H9 (cell line): ENCODE data around the gene ACER1. TPM values are rescaled to one million over a fixed set of nuclear protein-coding genes. Genes with fewer than 3 reads are reported as not detected.
A peak's percentile ranks its signal among the peaks of the same experiment; 100 is the strongest.

ENCODE experiments used
- DNase-seq: peaks from one replicate; pipeline ENCODE4 v3.0.0-alpha.2; 2017
- H2AFZ ChIP-seq: one replicate; pipeline ENCODE4 v1.6.1; 2013; ENCODE audit warnings: mild to moderate bottlenecking, low read length, control low read depth, moderate library complexity
- H2AK5ac ChIP-seq: 2 replicates; pipeline ENCODE4 v1.6.1; 2013; ENCODE audit warnings: low read length, control low read depth, mixed read lengths; ENCODE audit not compliant: insufficient read length
- H2BK120ac ChIP-seq: one replicate; pipeline ENCODE4 v1.6.1; 2013; ENCODE audit warnings: low read depth, mild to moderate bottlenecking, low read length, control low read depth, inconsistent platforms; ENCODE audit not compliant: poor library complexity, severe bottlenecking
- H2BK12ac ChIP-seq: 2 replicates; pipeline ENCODE4 v1.6.1; 2013; ENCODE audit warnings: low read length, control low read depth, mixed read lengths, low read depth; ENCODE audit not compliant: insufficient read length
- H2BK15ac ChIP-seq: 2 replicates; pipeline ENCODE4 v1.6.1; 2013; ENCODE audit warnings: low read depth, low read length, control low read depth
- H2BK20ac ChIP-seq: one replicate; pipeline ENCODE4 v1.6.1; 2013; ENCODE audit warnings: low read depth, mild to moderate bottlenecking, low read length, control low read depth, inconsistent platforms; ENCODE audit not compliant: poor library complexity, severe bottlenecking
- H2BK5ac ChIP-seq: 2 replicates; pipeline ENCODE4 v1.6.1; 2013; ENCODE audit warnings: low read length, control low read depth, mixed read lengths; ENCODE audit not compliant: insufficient read length
- H3K14ac ChIP-seq: 2 replicates; pipeline ENCODE4 v1.6.1; 2013; ENCODE audit warnings: low read length, control low read depth; ENCODE audit not compliant: insufficient read depth
- H3K18ac ChIP-seq: 2 replicates; pipeline ENCODE4 v1.6.1; 2013; ENCODE audit warnings: low read depth, mild to moderate bottlenecking, mixed read lengths, low read length, control low read depth; ENCODE audit not compliant: insufficient read length
- H3K23ac ChIP-seq: 2 replicates; pipeline ENCODE4 v1.6.1; 2013; ENCODE audit warnings: low read length, control low read depth, mixed read lengths, low read depth; ENCODE audit not compliant: insufficient read length
- H3K23me2 ChIP-seq: 2 replicates; pipeline ENCODE4 v1.6.1; 2013; ENCODE audit warnings: low read depth, mild to moderate bottlenecking, mixed read lengths, low read length, control low read depth; ENCODE audit not compliant: insufficient read length, poor library complexity, severe bottlenecking
- H3K27ac ChIP-seq: 2 replicates; pipeline ENCODE4 v1.5.1; 2013; ENCODE audit warnings: low read length, control low read depth, mixed read lengths, low read depth; ENCODE audit not compliant: insufficient read length
- H3K27me3 ChIP-seq: 2 replicates; pipeline ENCODE4 v1.6.1; 2013; ENCODE audit warnings: low read length, control low read depth, inconsistent platforms; ENCODE audit not compliant: insufficient read depth
- H3K4ac ChIP-seq: 2 replicates; pipeline ENCODE4 v1.6.1; 2013; ENCODE audit warnings: low read depth, mild to moderate bottlenecking, control low read depth, inconsistent platforms, low read length, moderate library complexity
- H3K4me1 ChIP-seq: 2 replicates; pipeline ENCODE4 v1.6.1; 2013; ENCODE audit warnings: low read length, control low read depth, inconsistent platforms; ENCODE audit not compliant: insufficient read depth
- H3K4me2 ChIP-seq: 2 replicates; pipeline ENCODE4 v1.6.1; 2013; ENCODE audit warnings: low read length, control low read depth, mixed read lengths; ENCODE audit not compliant: insufficient read length, insufficient read depth
- H3K56ac ChIP-seq: 2 replicates; pipeline ENCODE4 v1.6.1; 2013; ENCODE audit warnings: low read depth, mild to moderate bottlenecking, mixed read lengths, low read length, control low read depth; ENCODE audit not compliant: insufficient read length
- H3K79me1 ChIP-seq: 2 replicates; pipeline ENCODE4 v1.6.1; 2013; ENCODE audit warnings: low read depth, mild to moderate bottlenecking, moderate library complexity, low read length, control low read depth, inconsistent platforms; ENCODE audit not compliant: insufficient read depth, poor library complexity, severe bottlenecking
- H3K79me2 ChIP-seq: 2 replicates; pipeline ENCODE4 v1.6.1; 2013; ENCODE audit warnings: low read length, control low read depth, inconsistent platforms; ENCODE audit not compliant: insufficient read depth
- H3K9ac ChIP-seq: 2 replicates; pipeline ENCODE4 v1.6.1; 2013; ENCODE audit warnings: low read length, control low read depth, mixed read lengths; ENCODE audit not compliant: insufficient read length; ENCODE audit errors: extremely low read depth
- H3K9me3 ChIP-seq: one replicate; pipeline ENCODE4 v1.6.1; 2013; ENCODE audit warnings: low read depth, low read length, inconsistent platforms; ENCODE audit not compliant: control insufficient read depth
- H3T11ph ChIP-seq: one replicate; pipeline ENCODE4 v1.6.1; 2013; ENCODE audit warnings: mild to moderate bottlenecking, low read length, control low read depth, inconsistent platforms
- H4K20me1 ChIP-seq: one replicate; pipeline ENCODE4 v1.6.1; 2013; ENCODE audit not compliant: control insufficient read depth, insufficient read length, insufficient read depth
- H4K5ac ChIP-seq: 2 replicates; pipeline ENCODE4 v1.6.1; 2013; ENCODE audit warnings: low read depth, mild to moderate bottlenecking, mixed read lengths, low read length, control low read depth; ENCODE audit not compliant: insufficient read length
- H4K8ac ChIP-seq: replicated peaks from 2 replicates; pipeline ENCODE4 v1.6.1; 2013; ENCODE audit warnings: low read length, control low read depth, mixed read lengths, low read depth; ENCODE audit not compliant: insufficient read length
- H4K91ac ChIP-seq: 2 replicates; pipeline ENCODE4 v1.6.1; 2013; ENCODE audit warnings: low read depth, mild to moderate bottlenecking, moderate library complexity, mixed read lengths, low read length, control low read depth; ENCODE audit not compliant: insufficient read length
- H3K27ac Mint-ChIP-seq, 3 experiments: 2 replicates in 2 of 3; 3 replicates in 1 of 3; pipeline ENCODE4 v1.8.0; 2020 to 2021; ENCODE audit warnings: mixed read lengths in 3 of 3, mild to moderate bottlenecking in 1 of 3, moderate library complexity in 1 of 3
- H3K27me3 Mint-ChIP-seq: 2 replicates; pipeline ENCODE4 v1.8.0; 2021; ENCODE audit warnings: low read depth, mild to moderate bottlenecking, moderate library complexity, mixed read lengths
- H3K36me3 Mint-ChIP-seq, 3 experiments: 2 replicates in 2 of 3; 3 replicates in 1 of 3; pipeline ENCODE4 v1.8.0; 2020 to 2021; ENCODE audit warnings: low read depth in 3 of 3, mixed read lengths in 3 of 3; ENCODE audit not compliant: insufficient read depth in 1 of 3
- H3K4me1 Mint-ChIP-seq, 2 experiments: 2 replicates each; pipeline ENCODE4 v1.8.0; 2020; ENCODE audit warnings: mixed read lengths in 2 of 2
- H3K4me3 Mint-ChIP-seq, 2 experiments: 2 replicates in 1 of 2; 3 replicates in 1 of 2; pipeline ENCODE4 v1.8.0; 2020 to 2021; ENCODE audit warnings: mild to moderate bottlenecking in 2 of 2, mixed read lengths in 2 of 2, moderate library complexity in 1 of 2
- H3K9me3 Mint-ChIP-seq, 2 experiments: 2 replicates in 1 of 2; 3 replicates in 1 of 2; pipeline ENCODE4 v1.8.0; 2020; ENCODE audit warnings: mild to moderate bottlenecking in 2 of 2, mixed read lengths in 2 of 2, moderate library complexity in 1 of 2
- CTCF ChIP-seq: fragments of 200-600 bp; sonication (generic); conservative IDR thresholded peaks from 3 replicates; pipeline ENCODE4 v1.8.0; 2021; ENCODE audit warnings: antibody characterized with exemption, mild to moderate bottlenecking
- WGBS: extraction: QIAGEN DNeasy Blood & Tissue Kit; methylation state at CpG from one replicate; pipeline ENCODE4 v1.1.7; 2013; ENCODE audit warnings: missing lambda C conversion rate, low lambda C conversion rate, mixed read lengths; ENCODE audit not compliant: insufficient read length; ENCODE audit errors: extremely low coverage; 5-methylcytosine and 5-hydroxymethylcytosine counted together
- total RNA-seq: library from RNA; stranded (reverse); gene quantifications from 2 replicates; pipeline ENCODE4 v1.2.1, GENCODE V29; 2021

ACER1 gene
- total RNA-seq, 1 experiment from 2014 or later: not detected

GRCh38 chr19:6276447-6276846 lies 57.0 kb downstream of the ACER1 start:
- Histone ChIP-seq H2AFZ (no peak overlapping the region), H2BK15ac (no peak overlapping the region), H3K27ac (no peak overlapping the region), H4K91ac (no peak overlapping the region), H3K4me1 (peaks cover 12% of the 10 kb centered on the region; the same call in 1 of the 2 replicates), H3K79me2 (peaks cover 53% of the 10 kb centered on the region; the same call in 1 of the 2 replicates), H3K18ac (no peak overlapping the region), H2BK120ac (no peak overlapping the region), H2BK5ac (no peak overlapping the region), H2BK20ac (no peak overlapping the region), H3K79me1 (peaks cover 27% of the 10 kb centered on the region), H3K23ac (no peak overlapping the region), H2AK5ac (no peak overlapping the region), H3K4me2 (no peak overlapping the region), H4K8ac (no peak overlapping the region), H3K9ac (no peak overlapping the region), H4K5ac (no peak overlapping the region), H3K14ac (no peak overlapping the region), H4K20me1 (no peaks in the 10 kb centered on the region), H3K9me3 (no peaks in the 10 kb centered on the region), H3K23me2 (peaks cover 7% of the 10 kb centered on the region), H3T11ph (no peak overlapping the region), H3K27me3 (no peaks in the 10 kb centered on the region), H2BK12ac (no peak overlapping the region), H3K56ac (no peak overlapping the region), H3K4ac (no peak overlapping the region)
- DNase-seq: no peak
- Mint-ChIP-seq H3K36me3 (peaks cover 3 to 19% (median 9%) of the 10 kb centered on the region in 3 experiments; a peak in 6 of 7 replicates), H3K9me3 (peaks cover 3% of the 10 kb centered on the region in 2 experiments; a peak in 1 of 5 replicates), H3K27me3 (peaks cover 8% of the 10 kb centered on the region), H3K4me3 (peak overlapping the region in 1 of 2 experiments; percentile 32; a peak in 1 of 5 replicates), H3K4me1 (peaks cover 64 to 74% of the 10 kb centered on the region in 2 experiments), H3K27ac (peak overlapping the region in 1 of 3 experiments; percentile 19; a peak in 2 of 7 replicates)
- no peak for TF ChIP-seq CTCF
- no CpG with 5 or more reads among the region's 12 CpGs for WGBS
